Left colon (tissue), 2 donors: ENCODE results near the gene ZNF148. TPM values are rescaled to one million over a fixed set of nuclear protein-coding genes. Genes with fewer than 3 reads are reported as not detected.

Experiments
- ATAC-seq: fragments of 200-7000 bp; cut with Tn5 transposase; one replicate; pipeline ENCODE4 v1.9.1; 2020; ENCODE audit warnings: mild to moderate bottlenecking, moderate library complexity
- DNase-seq, 2 donors: peaks; one replicate each; pipeline ENCODE4 v3.0.0-alpha.2; 2020
- intact Hi-C, 2 donors: fragments of 100-400 bp; cut with DNase I in 1 of 2; cut with micrococcal nuclease in 1 of 2; formaldehyde crosslinking; loops; one replicate each; pipeline versions ENCODE4 v1.11.2 to v1.14.0; 2022; cut with DNase I, micrococcal nuclease
- total RNA-seq, 2 donors: library from RNA; stranded (reverse); fragmentation: NEBNext Ultra II Directional; extraction: Animal tissue kit (Norgen Biotek cat#: 25700); gene quantifications; one replicate each; pipeline ENCODE4 v1.2.1, GENCODE V29; 2021
- donor health status: DM: no; HTN: no; CAD: no.
- donor health status: DM: yes; HTN: yes; CAD: no.

The ZNF148 gene
- total RNA-seq, 2 donors from 2014 or later = 44.3 to 48.6 TPM

DNA sequence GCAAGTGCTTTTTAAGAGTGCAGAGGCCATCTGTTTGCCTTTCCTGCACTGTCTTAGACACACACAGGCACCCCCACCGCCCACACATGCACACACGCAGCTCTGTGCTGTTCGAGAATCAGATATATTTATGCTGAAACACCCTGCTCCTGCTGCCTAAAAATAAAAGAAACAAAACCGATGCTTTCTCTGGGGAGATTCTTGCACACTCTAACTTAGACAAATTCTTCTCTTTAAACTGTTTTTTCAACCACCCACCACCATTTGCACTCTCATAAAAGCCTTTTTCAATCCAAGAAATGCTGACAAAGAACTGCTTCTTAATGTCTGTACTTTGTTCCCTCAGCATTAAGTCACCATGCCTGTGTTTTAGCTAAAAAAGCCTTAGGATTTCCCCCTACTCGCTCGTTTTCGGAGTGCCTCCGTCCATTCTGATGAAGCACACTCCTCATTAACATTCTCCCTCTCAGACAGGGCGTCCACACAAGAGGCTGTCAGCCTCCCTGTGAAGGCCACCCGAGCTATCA, 188.8 kb downstream of the ZNF148 start:
- intact Hi-C loops = no loop called here
- ATAC-seq = no peak
- no peak for DNase-seq

DNA sequence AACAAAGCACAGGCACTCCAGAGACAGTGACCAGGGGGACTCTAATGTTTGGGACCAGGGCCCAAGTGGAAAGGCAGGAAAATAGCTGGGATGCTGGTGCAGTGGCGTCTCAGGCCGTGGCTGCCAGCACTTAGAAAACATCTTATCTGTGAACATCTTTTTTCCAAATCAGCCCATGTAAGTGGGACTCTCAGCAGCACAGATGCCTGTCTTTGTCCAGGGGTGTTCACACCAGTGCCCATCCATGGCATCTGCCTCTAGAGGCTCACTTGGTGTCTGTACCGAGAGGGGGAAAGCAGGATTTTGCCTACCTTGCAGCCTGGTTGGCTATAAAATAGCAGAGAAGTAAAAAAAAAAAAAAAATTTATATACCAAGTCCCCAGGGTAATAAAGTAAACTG, 189.3 kb downstream of the ZNF148 start:
- DNase-seq (no peak), ATAC-seq (no peak)
- intact Hi-C loops = no loop called here

DNA sequence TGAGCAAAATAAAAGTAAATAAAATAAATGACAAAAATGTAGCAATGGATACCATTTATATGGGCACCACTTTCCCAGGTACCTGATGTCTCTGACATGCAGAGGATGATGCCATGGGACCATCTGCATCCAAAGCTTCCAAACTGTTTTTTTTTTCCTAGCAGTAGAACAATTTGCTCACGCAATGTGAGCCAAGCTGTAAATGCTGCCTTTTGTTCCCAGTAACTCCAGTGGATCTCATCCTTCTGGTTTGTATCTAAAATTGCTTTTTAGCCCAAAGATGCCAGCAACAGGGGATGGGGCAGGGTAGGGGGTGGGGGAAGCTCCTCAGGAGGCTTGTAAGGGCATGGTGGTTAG, 195.3 kb downstream of the ZNF148 start:
- DNase-seq (no peak), ATAC-seq (no peak)
- intact Hi-C loops = no loop called here

DNA sequence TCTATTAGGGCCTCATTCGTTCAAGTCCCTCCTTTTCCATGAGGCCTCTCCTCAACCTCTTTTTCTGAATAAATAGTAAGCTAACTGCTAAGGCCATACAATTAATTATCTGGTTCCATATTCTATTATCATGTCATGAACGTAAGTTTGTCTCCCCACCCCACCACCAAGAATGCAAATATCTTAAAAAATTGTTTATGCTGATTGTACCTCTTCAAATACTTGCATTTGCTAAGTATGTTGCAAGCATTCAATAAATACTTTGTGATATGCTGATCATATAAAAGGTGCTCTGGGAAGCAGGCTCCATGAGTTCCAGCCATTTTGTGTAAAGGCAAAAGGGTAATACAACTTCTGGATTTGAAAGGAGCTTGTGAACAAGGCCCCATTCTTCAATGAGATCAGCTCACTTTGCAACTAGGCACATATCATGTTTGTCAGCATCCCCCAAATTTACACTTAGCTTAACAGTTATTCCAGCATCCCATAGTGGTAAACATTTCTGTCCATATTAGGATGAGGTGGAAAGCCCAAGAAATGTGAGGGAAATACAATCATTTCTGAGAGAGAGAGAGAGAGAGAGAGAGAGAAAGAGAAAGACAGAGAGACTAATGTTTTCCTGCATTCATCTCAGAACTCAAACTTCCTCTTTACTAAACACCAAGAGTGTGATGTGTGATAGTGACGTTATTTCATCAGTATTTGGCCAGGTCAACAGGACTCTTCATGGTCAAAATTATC, 195.8 kb downstream of the ZNF148 start:
- no peak for DNase-seq
- intact Hi-C loops = no loop called here
- ATAC-seq = no peak

DNA sequence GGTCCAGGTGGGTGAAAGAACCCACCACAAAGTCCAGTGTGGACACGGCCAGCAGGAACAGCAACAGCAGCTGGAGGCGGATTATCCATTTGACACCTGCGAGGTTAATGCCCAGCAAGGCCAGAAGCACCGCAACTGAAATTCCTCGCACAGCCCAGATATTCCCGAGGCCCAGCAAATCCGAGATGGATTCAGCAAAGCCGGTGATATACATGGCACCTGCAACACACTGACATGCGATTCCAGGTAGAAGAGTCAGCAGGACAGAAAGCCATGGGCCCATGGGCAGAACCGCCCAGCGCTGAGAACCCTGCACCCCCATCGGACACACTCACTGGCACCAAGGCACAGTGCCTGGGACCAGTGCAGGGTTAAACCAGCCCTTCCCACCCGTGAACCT, 197.4 kb downstream of the ZNF148 start:
- intact Hi-C loops = no loop called here
- DNase-seq = no peak
- ATAC-seq = no peak

Other genes with a start within 250 kb of the ZNF148 start
- 10 to 100 TPM; 18.4 to 23.7 TPM for gene SLC12A8, start 162.6 kb downstream of the ZNF148 start, total RNA-seq
- 10 to 100 TPM; 53.2 to 56.6 TPM for gene SNX4, start 144.9 kb upstream of the ZNF148 start, total RNA-seq
- 10 to 100 TPM; 17.0 to 24.1 TPM for gene OSBPL11, start 220.2 kb upstream of the ZNF148 start, total RNA-seq